GM19397 (cell line): ENCODE data around the gene SLC22A14.
"Not testable (repeated sequence)": the region's sequence is repeated elsewhere in the genome, so short reads cannot be mapped to it uniquely, and the experiment has no call there.

Experiments used
- ATAC-seq: cut with Tn5 transposase; IDR thresholded peaks from one replicate; pipeline ENCODE4 v1.9.1; 2021; ENCODE audit warnings: mild to moderate bottlenecking, moderate library complexity; ENCODE audit not compliant: unreplicated experiment

SLC22A14 gene

GRCh38 chr3:38312356-38312755, 30.3 kb downstream of the SLC22A14 start:
- no peak for ATAC-seq

- ATAC-seq, result no peak
These were observed 31.2 kb downstream of the SLC22A14 start for GRCh38 chr3:38313263-38313662.

- no peak for ATAC-seq
These were observed 31.6 kb downstream of the SLC22A14 start for GRCh38 chr3:38313695-38314094.

DNA sequence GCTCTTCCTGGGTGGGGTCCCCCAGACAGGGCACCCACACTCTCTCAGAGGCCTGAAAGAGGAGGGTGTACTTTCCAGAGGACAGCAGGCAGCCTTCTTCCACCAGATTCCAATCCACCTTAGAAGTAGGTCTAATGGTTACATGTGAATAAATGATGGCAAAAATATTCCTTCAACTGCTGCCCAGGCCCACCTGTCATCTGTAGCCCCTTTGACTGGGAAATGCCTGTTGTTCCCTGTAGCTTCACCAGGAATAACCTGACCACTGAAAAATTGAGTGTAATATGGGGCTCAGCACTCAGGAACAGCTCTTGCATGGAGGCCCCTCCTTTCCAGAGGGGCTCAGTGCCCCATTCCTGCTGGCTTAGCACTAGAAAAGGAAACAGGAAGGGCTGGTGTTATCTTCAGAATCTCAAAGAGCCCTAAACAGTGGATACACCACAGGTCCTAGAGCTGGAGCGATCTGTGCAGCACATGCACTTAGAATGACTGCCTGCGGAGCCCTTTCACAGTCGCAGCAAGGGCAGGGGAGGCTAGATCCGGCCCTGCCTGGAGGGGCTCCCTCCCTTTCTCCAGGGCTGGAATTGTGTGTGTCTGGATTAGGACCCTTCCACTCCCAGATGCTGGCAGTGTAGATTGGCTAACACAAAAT, 32.1 kb downstream of the SLC22A14 start:
- ATAC-seq, result no peak

- ATAC-seq, result no peak
These were observed 32.8 kb downstream of the SLC22A14 start for GRCh38 chr3:38314764-38315487.

- no peak for ATAC-seq
These were observed 33.6 kb downstream of the SLC22A14 start for GRCh38 chr3:38315488-38316230.

GRCh38 chr3:38316356-38317191, 34.5 kb downstream of the SLC22A14 start:
- no peak for ATAC-seq

DNA sequence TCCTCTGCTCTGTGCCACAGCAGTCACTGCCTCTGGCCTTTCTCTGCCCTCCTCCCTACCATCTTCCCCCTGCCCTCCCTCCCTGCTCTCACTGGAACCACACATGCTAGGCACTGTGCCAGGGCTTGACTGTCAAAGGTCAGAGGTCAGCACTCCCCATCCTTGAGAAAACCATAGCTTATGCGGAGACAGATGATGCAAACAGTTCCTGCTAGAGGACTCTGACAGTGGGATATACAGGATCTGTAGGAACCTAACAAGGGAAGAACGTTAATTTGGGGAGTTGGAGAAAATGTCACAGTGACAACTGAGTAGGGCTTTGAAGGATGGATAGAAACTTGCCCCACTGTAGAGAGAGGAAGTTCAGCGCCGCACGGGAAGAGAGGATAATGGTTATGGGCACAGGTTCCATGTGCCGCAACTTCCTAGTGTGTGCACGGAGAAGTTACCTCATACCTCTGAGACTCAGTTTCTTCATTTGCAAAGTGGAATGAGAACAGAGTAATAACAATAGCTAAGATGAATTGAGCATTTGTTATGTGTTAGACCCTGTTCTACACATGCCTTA, 35.2 kb downstream of the SLC22A14 start:
- no peak for ATAC-seq

DNA sequence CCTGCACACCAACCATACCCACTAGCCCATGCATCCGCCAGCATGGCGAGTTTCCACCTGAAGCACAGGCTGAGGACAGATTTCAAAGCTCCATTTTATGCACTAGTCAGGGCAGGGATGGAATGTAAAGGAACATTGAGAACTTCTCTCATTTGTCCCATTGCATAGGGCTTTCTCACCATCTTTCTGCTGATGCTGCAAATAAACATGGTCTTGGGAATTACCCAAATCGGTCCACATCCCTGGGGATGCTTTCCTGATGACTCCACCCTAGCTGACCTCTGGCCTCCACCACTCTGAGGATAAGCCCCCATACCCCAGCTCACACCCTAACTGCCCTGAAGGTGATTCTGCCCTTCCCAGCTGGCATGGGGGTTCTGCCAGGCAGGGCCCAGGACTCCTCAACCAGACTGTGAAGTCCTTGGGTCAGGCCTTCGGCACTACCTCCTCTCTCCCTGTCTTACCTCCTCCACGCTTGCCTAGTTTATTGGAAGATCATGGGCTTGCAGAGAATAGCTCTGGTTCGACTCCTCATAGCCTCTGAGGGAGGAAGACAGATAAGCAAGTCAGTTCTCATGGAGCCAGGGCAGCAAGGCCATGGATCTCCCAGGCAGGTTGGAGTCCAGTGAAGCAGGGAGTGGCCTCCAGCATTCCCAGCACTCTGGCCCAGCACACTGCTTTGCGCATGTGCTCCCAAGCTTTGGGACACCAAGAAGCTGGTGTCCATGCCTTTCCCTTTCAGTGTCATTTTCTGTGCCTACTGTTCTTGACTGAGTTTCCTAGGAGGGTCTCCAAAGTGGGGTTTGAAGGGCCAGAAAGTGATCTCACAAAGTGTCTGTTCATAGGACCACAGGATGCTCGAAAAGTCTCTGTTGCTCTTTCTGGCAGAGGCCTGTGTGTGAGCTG, 36.9 kb downstream of the SLC22A14 start:
- no peak for ATAC-seq

- not testable (repeated sequence) for ATAC-seq
These were observed 38.5 kb downstream of the SLC22A14 start for GRCh38 chr3:38320638-38321037.

DNA sequence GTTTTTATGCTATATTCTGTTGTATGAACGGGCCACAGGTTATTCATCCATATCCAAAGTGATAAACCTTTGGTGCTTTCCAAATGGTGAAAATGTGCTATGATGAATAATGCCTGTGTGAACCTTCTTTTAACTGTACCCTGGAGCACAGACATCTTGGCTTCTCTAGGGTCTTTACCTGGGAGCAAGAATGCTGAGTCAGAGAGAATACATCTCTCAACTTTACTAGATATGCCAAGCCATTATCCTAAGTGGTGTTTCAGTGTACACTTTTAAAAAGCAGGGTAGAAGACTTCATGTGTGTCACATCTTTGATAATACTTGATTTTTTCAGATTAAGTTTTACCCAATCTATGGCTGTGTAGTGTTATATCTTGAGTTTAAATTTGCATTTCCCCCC, 41.0 kb downstream of the SLC22A14 start:
- ATAC-seq, result no peak

GRCh38 chr3:38325256-38325655, 43.2 kb downstream of the SLC22A14 start:
- ATAC-seq, result no peak

DNA sequence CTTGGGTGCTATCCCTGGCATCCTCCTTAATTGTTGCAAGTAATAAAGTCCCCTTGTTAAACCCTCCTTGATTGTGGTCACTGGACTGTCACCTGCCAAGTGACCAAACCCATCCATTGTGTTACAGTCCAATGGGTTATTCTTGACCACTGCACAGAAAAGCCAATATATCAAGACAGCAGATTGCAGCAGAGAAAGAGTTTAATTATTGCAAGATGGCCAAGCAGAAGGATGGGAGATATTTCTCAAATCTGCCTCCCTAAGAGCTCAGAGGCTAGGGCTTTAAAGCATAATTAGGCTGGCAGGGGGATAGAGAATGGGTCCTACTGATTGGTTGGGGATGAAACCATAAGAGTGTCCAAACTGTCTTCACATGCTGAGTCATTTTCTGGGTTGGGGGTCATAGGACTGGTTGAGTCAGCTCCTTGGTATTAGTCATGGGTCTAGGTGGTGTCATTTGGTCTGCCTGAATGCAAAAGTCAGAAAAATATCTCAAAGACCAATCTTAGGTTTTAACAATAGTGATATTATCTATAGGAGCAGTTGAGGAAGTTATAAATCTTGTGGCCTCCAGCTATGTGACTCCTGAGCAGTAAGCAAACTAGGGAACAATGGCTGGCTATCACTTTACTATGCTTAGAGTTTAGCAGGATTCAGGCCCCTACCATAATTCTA, 45.4 kb downstream of the SLC22A14 start:
- no peak for ATAC-seq

- no peak for ATAC-seq
These were observed 49.3 kb downstream of the SLC22A14 start for GRCh38 chr3:38331257-38332022.

DNA sequence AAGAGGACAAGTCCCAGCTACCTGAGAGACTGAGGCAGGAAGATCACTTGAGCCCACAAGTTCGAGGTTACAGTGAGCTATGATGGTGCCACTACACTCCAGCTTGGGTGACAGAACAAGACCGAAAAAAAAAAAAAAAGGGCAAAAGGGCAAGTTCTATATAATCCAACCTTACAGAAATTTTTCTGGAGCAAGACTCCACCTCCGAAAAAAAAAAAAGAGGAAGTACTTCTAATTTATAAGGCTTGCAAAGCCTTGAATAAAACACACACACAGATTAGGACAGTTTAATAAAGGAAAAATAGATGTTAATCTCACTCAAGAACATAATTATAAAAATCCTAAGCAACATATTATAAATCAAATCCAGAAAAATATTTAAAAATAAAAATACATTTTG, 50.1 kb downstream of the SLC22A14 start:
- ATAC-seq, result no peak

- ATAC-seq, result no peak
These were observed 52.3 kb downstream of the SLC22A14 start for GRCh38 chr3:38334142-38335055.

GRCh38 chr3:38335263-38335662, 53.2 kb downstream of the SLC22A14 start:
- no peak for ATAC-seq
